Measurements from ENCODE around the gene SEC24C. TPM values are rescaled to one million over a fixed set of nuclear protein-coding genes. Genes with fewer than 3 reads are reported as not detected.

SEC24C gene
- total RNA-seq, 2 experiments from 2014 or later: 96.3 to 96.7 TPM

DNA sequence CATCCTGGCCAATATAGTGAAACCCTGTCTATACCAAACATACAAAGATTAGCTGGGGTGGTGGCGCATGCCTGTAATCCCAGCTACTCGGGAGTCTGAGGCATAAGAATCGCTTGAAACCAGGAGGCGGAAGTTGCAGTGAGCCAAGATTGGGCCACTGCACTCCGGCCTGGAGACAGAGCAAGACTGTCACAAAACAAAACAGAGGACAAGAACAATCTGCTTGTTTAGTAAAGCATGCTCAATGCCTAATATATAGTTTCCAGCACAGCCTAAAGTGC lies 1.8 kb upstream of the SEC24C start:
- POLR2A ChIA-PET: interaction anchor here (2.2 to 4.7 kb wide), 3 partner anchors 11 to 68 kb away, joined by 7 to 47 read pairs (median 23); a partner anchor contains a TSS
- Mint-ChIP-seq H3K4me3 (peak overlapping the region; percentile 98), H3K36me3 (peaks cover 3% of the 10 kb centered on the region), H3K27me3 (no peaks in the 10 kb centered on the region), H3K4me1 (peaks cover 19% of the 10 kb centered on the region), H3K9me3 (no peaks in the 10 kb centered on the region), H3K27ac (no peak overlapping the region)
- ATAC-seq (ENCODE audit: low read depth): no peak
- no peak for DNase-seq

DNA sequence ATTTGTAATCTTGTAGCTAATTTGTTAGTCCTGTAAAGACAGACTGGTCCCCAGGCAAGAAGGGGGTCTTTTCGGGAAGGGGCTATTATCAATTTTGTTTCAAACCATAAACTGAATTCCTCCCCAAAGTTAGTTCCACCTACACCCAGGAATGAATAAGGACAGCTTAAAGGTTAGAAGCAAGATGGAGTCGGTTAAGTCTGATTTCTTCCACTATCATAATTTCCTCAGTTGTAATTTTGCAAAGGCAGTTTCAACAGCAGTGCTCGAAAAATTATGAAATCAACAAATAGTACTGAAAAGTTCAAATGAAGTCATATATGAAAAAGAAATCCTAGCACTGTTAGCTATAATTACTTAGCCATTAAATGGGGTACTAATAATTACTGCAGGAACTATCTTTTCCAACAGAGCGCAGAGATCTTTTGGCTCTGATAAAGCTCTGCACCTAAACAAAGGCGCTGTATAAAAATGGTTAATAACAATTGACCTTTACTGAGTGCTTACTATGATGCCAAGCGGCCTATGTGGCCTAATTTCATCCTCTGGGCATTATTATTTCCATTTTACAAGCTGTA lies 756 bp upstream of the SEC24C start:
- peak overlapping the region; percentile 98 for H3K4me3 Mint-ChIP-seq
- ATAC-seq (ENCODE audit: low read depth) (no peak), DNase-seq (no peak)
- H3K27me3 Mint-ChIP-seq: no peaks in the 10 kb centered on the region
- peak overlapping the region; percentile 98 for H3K27ac Mint-ChIP-seq
- POLR2A ChIA-PET: interaction anchor here (0.5 to 4.7 kb wide), 11 partner anchors 10 to 247 kb away, joined by 3 to 47 read pairs (median 3); partner anchors contain the start of genes CHCHD1 and PPP3CB
- peaks cover 20% of the 10 kb centered on the region for H3K4me1 Mint-ChIP-seq
- H3K36me3 Mint-ChIP-seq: peaks cover 3% of the 10 kb centered on the region
- H3K9me3 Mint-ChIP-seq: no peaks in the 10 kb centered on the region

DNA sequence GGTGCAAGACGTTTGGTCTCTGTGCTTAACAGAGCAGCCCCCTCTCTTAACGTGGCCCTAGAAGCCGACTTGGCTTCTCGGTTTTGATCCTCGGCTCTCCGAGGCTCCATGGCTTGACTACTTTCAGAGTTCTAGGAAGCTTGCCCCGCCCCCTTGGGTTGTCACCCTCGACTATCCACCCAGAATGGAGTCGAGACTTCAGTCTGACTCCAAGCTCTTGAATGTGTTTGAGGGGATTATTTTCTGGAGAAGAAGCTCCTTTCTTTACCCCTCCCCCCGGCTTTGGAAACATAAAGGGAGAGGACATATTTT lies 448 bp downstream of the SEC24C start:
- Mint-ChIP-seq H3K36me3 (peaks cover 9% of the 10 kb centered on the region), H3K9me3 (no peaks in the 10 kb centered on the region), H3K27ac (peak overlapping the region; percentile 98), H3K4me3 (peak overlapping the region; percentile 98), H3K4me1 (peaks cover 25% of the 10 kb centered on the region), H3K27me3 (no peaks in the 10 kb centered on the region)
- ATAC-seq (ENCODE audit: low read depth): peak; percentile 40
- DNase-seq: no peak
- POLR2A ChIA-PET: interaction anchor here (0.9 to 4.7 kb wide), 6 partner anchors 13 to 134 kb away, joined by 3 to 47 read pairs (median 12); partner anchors contain the start of gene CHCHD1

DNA sequence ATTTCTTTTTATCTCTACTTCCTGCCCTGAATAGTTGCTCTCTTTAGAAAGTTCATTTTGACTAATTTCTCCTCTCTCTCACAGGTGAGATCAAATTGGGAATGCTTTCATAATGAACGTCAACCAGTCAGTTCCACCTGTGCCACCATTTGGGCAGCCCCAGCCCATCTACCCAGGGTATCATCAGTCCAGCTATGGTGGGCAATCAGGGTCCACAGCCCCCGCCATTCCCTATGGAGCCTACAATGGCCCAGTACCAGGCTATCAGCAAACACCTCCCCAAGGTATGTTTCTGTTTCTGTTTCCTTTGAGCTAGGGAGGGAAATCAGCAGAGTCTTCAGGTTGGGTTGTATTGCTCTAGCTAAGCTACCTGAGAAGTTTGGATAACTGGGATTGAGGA lies 2.5 kb downstream of the SEC24C start:
- Mint-ChIP-seq H3K36me3 (peaks cover 19% of the 10 kb centered on the region), H3K4me3 (peak overlapping the region; percentile 39), H3K27me3 (no peaks in the 10 kb centered on the region), H3K9me3 (no peaks in the 10 kb centered on the region), H3K4me1 (peaks cover 33% of the 10 kb centered on the region), H3K27ac (peak overlapping the region; percentile 45)
- POLR2A ChIA-PET: interaction anchor here (0.9 to 1.4 kb wide), 2 partner anchors 16 to 35 kb away, joined by 3 to 4 read pairs; partner anchors contain the start of gene CHCHD1
- no peak for DNase-seq
- no peak for ATAC-seq (ENCODE audit: low read depth)

DNA sequence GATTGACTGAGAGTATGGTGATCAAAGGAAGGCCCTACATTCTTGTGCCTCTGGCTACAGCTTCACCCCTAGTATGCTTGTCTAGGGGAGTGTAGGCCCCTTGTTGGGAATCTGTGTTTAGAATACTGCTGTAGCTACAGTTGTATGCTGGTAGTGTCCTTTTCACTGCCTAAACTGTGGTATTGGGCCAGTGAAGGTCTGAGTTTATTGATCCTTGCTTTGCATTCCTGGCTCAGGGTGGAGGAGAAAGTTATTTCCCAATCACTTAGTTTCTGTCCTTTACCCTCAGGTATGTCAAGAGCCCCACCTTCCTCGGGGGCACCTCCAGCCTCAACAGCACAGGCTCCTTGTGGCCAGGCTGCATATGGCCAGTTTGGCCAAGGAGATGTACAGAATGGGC lies 6.6 kb downstream of the SEC24C start:
- H3K27me3 Mint-ChIP-seq: no peaks in the 10 kb centered on the region
- POLR2A ChIA-PET: no interaction called here
- DNase-seq (no peak), ATAC-seq (ENCODE audit: low read depth) (no peak)
- H3K4me1 Mint-ChIP-seq: peaks cover 26% of the 10 kb centered on the region
- H3K4me3 Mint-ChIP-seq: no peak overlapping the region
- no peak overlapping the region for H3K27ac Mint-ChIP-seq
- H3K9me3 Mint-ChIP-seq: no peaks in the 10 kb centered on the region
- H3K36me3 Mint-ChIP-seq: peaks cover 37% of the 10 kb centered on the region

DNA sequence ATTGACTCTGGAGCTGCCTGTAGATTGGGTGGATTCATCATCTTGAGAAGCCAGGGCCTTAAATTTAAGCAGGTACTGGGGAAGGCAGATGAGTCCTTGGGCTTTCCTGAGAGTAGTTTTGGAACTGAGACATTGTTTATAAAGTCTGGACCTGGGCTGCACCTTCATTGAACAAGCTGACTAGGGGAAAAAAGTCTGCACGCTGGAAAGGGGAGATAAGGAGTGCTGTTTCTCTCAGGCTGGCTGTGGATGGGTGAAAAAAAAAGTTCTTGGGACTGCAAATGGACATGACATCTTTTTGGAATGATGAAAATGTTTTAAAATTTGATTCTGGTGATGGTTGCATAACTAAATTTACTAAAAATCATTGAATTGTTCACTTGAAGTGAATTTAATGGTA lies 12.0 kb downstream of the SEC24C start:
- Mint-ChIP-seq H3K9me3 (no peaks in the 10 kb centered on the region), H3K36me3 (peaks cover 32% of the 10 kb centered on the region), H3K27ac (no peak overlapping the region), H3K4me1 (peaks cover 29% of the 10 kb centered on the region), H3K27me3 (no peaks in the 10 kb centered on the region), H3K4me3 (no peak overlapping the region)
- POLR2A ChIA-PET: interaction anchor here (0.7 kb wide), 2 partner anchors 13 to 15 kb away, joined by 3 to 4 read pairs; no protein-coding TSS in a partner anchor
- no peak for ATAC-seq (ENCODE audit: low read depth)
- no peak for DNase-seq

DNA sequence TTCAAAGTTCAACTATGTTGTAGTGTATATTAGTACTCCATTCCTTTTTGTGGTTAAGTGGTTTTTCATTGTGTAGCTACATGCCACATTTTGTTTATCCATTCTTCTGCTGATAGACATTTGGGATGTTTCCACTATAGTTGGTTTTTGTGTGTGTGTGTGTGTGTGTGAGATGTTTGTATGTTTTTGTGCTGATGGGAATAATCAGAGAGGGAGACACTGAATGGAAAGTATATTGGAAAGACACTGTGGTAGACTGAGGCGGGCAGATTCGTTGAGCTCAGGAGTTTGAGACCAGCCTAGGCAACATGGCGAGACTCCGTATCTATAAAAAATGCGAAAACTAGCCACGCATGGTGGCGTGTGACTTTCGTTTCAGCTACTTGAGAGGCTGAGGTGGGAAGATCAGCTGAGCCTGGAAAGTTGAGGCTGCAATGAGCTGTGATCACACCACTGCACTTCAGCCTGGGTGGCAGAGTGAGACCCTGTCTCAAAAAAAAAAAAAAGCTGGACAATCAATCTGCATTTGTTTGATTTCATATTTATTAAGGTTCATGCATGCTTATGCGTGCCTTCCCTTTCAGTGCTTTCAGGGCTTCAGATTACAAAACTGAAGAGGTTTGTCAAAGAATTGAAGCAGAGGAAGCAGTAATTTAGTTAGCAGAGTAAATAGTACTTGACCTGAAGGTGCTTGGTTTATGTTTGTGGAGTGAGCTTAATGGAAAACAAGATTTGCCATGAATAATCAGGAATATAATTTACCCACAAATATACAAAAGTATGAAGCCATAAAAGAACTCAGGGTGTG lies 14.7 kb downstream of the SEC24C start:
- Mint-ChIP-seq H3K36me3 (peaks cover 30% of the 10 kb centered on the region), H3K9me3 (no peaks in the 10 kb centered on the region), H3K4me1 (peaks cover 34% of the 10 kb centered on the region), H3K4me3 (peak overlapping the region; percentile 58), H3K27ac (peak overlapping the region; percentile 82), H3K27me3 (no peaks in the 10 kb centered on the region)
- ATAC-seq (ENCODE audit: low read depth) (no peak), DNase-seq (no peak)
- POLR2A ChIA-PET: interaction anchor here (0.6 to 2.6 kb wide), 10 partner anchors 9 to 28 kb away, joined by 3 to 7 read pairs (median 4); partner anchors contain the start of gene CHCHD1

DNA sequence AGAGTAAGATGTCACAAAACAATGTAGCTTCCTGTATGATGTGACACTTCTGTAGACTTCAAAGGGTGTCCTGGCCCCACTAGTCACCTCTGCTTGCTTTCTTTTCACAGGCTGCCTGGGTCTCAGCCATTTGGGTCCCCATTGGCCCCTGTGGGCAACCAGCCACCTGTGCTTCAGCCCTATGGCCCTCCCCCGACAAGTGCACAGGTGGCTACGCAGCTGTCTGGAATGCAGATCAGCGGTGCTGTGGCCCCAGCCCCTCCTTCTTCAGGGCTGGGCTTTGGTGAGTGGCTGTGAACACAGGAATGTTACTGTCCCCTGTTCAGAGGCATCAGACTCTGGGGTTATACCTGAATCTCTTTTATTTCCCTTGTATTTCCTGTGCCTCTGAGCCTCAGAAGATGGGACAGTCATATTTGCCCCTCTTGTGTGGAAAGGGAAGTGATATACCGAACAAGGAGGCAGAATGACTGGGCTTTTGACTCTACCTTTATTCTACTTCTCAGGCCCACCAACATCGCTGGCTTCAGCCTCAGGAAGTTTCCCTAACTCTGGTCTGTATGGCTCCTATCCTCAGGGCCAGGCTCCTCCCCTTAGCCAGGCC lies 15.4 kb downstream of the SEC24C start:
- peak overlapping the region; percentile 82 for H3K27ac Mint-ChIP-seq
- ATAC-seq (ENCODE audit: low read depth) (peak; percentile 96), DNase-seq (peak; percentile 50)
- peaks cover 28% of the 10 kb centered on the region for H3K36me3 Mint-ChIP-seq
- peaks cover 34% of the 10 kb centered on the region for H3K4me1 Mint-ChIP-seq
- H3K9me3 Mint-ChIP-seq: no peaks in the 10 kb centered on the region
- POLR2A ChIA-PET: interaction anchor here (0.6 to 2.6 kb wide), 9 partner anchors 8 to 29 kb away, joined by 3 to 7 read pairs (median 4); partner anchors contain the start of gene CHCHD1
- H3K4me3 Mint-ChIP-seq: peak overlapping the region; percentile 58
- H3K27me3 Mint-ChIP-seq: no peaks in the 10 kb centered on the region

DNA sequence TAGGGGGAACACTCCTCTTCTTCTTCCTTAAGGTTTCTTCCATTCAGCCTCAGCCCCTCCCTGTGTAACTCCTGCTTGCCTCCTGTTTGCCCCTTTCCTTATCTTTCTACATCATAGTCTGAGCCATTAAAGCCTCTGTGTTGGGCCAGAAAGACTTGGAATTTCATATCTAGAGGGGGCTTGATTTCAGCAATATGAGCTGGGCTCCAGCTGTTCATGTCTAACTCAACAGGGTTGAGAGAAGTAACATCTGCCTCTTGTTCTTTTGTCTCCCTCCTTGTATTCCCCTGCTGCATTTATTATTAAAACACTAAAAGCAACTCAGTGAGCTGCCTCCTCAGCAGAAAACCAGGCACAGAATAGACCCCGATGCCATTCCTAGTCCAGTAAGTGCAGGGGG lies 17.6 kb downstream of the SEC24C start:
- Mint-ChIP-seq H3K27ac (peak overlapping the region; percentile 51), H3K4me3 (no peak overlapping the region), H3K27me3 (no peaks in the 10 kb centered on the region), H3K9me3 (no peaks in the 10 kb centered on the region), H3K4me1 (peaks cover 39% of the 10 kb centered on the region), H3K36me3 (peaks cover 41% of the 10 kb centered on the region)
- POLR2A ChIA-PET: no interaction called here
- ATAC-seq (ENCODE audit: low read depth) (no peak), DNase-seq (no peak)

DNA sequence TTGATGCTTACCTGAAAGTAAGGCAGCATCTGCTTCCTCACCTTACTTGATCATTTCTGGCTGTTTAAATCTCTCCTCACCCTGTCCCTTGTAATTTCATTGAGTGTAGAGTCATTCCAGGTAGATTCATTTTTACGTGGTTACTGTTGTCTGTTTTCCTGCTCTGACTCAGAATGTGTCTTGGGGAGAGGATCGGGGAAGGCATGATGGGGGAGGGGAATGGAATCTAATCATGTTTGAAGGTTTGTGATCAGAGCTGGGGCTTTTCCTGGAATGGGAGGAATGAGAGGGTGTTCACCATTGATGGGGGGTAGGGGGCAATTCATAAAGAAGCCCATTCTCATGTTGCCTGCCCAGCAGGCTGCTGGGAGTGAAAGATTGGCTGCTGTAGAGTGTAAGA lies 18.7 kb downstream of the SEC24C start:
- no peak overlapping the region for H3K4me3 Mint-ChIP-seq
- no peaks in the 10 kb centered on the region for H3K9me3 Mint-ChIP-seq
- POLR2A ChIA-PET: interaction anchor here (0.9 to 1.3 kb wide), 2 partner anchors 13 to 19 kb away, joined by 4 read pairs; partner anchors contain the start of gene CHCHD1
- DNase-seq: no peak
- H3K4me1 Mint-ChIP-seq: peaks cover 37% of the 10 kb centered on the region
- no peaks in the 10 kb centered on the region for H3K27me3 Mint-ChIP-seq
- H3K36me3 Mint-ChIP-seq: peaks cover 43% of the 10 kb centered on the region
- no peak for ATAC-seq (ENCODE audit: low read depth)
- H3K27ac Mint-ChIP-seq: peak overlapping the region; percentile 52

DNA sequence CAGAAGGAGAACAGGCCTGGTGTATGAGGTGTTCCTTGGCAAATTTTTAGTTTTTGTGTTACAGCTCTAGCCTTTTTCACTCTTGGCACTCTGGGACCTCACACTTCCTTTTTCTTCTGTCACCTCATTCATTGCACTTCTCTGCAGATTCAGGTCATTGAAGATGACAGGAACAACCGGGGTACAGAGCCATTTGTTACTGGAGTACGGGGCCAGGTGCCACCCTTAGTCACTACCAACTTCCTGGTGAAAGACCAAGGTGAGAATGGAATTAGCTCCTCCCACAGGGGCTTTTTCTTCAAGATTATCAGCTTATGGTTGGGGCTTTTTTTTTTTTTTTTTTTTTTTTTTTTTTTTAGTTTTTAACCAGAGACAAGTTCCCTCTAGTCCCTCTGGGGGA lies 19.2 kb downstream of the SEC24C start:
- no peaks in the 10 kb centered on the region for H3K9me3 Mint-ChIP-seq
- H3K36me3 Mint-ChIP-seq: peaks cover 43% of the 10 kb centered on the region
- no peak for ATAC-seq (ENCODE audit: low read depth)
- no peak for DNase-seq
- no peak overlapping the region for H3K27ac Mint-ChIP-seq
- no peak overlapping the region for H3K4me3 Mint-ChIP-seq
- POLR2A ChIA-PET: interaction anchor here (0.9 to 1.3 kb wide), 2 partner anchors 14 to 18 kb away, joined by 4 read pairs; partner anchors contain the start of gene CHCHD1
- no peaks in the 10 kb centered on the region for H3K27me3 Mint-ChIP-seq
- H3K4me1 Mint-ChIP-seq: peaks cover 34% of the 10 kb centered on the region

DNA sequence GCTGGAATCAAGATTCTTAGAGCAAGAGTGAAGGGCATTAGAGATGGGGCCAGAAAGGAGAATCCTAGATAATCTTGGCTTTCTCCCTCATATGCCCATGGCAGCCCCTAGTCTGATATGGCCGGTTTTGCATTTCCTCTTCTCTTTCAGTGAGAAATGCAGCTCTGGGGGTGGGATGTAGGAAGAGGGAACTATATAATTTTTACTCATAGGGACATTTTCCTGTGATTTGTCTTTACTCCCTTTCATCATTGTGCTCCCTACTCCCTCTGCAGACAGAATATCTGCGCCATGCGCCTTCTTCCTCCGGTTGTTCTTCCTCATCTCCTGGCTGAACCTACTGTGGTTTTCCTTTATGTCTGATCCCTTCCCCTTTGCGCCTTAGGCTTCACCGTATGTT lies 20.9 kb downstream of the SEC24C start:
- Mint-ChIP-seq H3K27ac (no peak overlapping the region), H3K9me3 (no peaks in the 10 kb centered on the region), H3K36me3 (peaks cover 52% of the 10 kb centered on the region), H3K4me1 (peaks cover 34% of the 10 kb centered on the region), H3K27me3 (no peaks in the 10 kb centered on the region), H3K4me3 (no peak overlapping the region)
- POLR2A ChIA-PET: interaction anchor here (1.4 kb wide), 1 partner anchor 21 kb away, joined by 3 read pairs; no protein-coding TSS in a partner anchor
- no peak for ATAC-seq (ENCODE audit: low read depth)
- DNase-seq: no peak

DNA sequence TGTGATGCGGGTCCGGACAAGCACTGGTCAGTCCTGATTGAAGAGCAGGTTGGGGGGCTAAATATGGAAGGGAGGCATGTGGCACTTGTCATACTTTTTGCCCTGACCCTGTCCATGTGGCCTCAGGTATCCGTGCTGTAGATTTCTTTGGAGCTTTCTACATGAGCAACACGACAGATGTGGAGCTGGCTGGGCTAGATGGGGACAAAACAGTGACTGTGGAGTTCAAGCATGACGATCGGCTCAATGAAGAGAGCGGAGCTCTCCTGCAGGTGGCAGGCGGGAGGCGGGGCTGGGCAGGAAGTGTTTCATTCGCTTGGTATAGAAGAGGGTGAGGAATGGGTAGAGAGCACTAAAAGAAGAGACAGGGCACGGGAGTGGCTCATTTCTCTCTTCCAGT lies 24.7 kb downstream of the SEC24C start:
- peaks cover 40% of the 10 kb centered on the region for H3K4me1 Mint-ChIP-seq
- no peaks in the 10 kb centered on the region for H3K9me3 Mint-ChIP-seq
- H3K4me3 Mint-ChIP-seq: peak overlapping the region; percentile 35
- POLR2A ChIA-PET: interaction anchor here (1.2 to 2.3 kb wide), 6 partner anchors 9 to 38 kb away, joined by 3 to 17 read pairs (median 6); partner anchors contain the start of genes CHCHD1 and SEC24C
- H3K36me3 Mint-ChIP-seq: peaks cover 54% of the 10 kb centered on the region
- H3K27me3 Mint-ChIP-seq: no peaks in the 10 kb centered on the region
- ATAC-seq (ENCODE audit: low read depth) (peak; percentile 33), DNase-seq (peak; percentile 66)
- peak overlapping the region; percentile 83 for H3K27ac Mint-ChIP-seq
